Ishikawa (cell line): ENCODE data around the gene RFX2.

ENCODE experiments used
- CEBPB ChIP-seq: IDR thresholded peaks from 2 replicates; pipeline ENCODE4 v1.6.1; 2012
- CREB1 ChIP-seq: IDR thresholded peaks from 2 replicates; pipeline ENCODE4 v1.6.1; 2012; ENCODE audit warnings: low read depth
- EGR1 ChIP-seq: IDR thresholded peaks from 2 replicates; pipeline ENCODE4 v1.6.1; 2012
- EP300 ChIP-seq: IDR thresholded peaks from 2 replicates; pipeline ENCODE4 v1.6.1; 2012; ENCODE audit warnings: borderline replicate concordance
- FOXM1 ChIP-seq: IDR thresholded peaks from 2 replicates; pipeline ENCODE4 v1.6.1; 2012; ENCODE audit warnings: low read depth, borderline replicate concordance
- MAX ChIP-seq: IDR thresholded peaks from 2 replicates; pipeline ENCODE4 v1.6.1; 2012
- NFIC ChIP-seq: IDR thresholded peaks from 2 replicates; pipeline ENCODE4 v1.6.1; 2012
- RAD21 ChIP-seq: IDR thresholded peaks from 2 replicates; pipeline ENCODE4 v1.6.1; 2012; ENCODE audit warnings: low read depth
- REST ChIP-seq: IDR thresholded peaks from 2 replicates; pipeline ENCODE4 v1.6.1; 2012; ENCODE audit warnings: low read depth, mild to moderate bottlenecking
- TAF1 ChIP-seq: IDR thresholded peaks from 2 replicates; pipeline ENCODE4 v1.6.1; 2012; ENCODE audit warnings: low read depth, mild to moderate bottlenecking
- TCF12 ChIP-seq: IDR thresholded peaks from 2 replicates; pipeline ENCODE4 v1.6.1; 2012; ENCODE audit warnings: low read depth
- TEAD4 ChIP-seq: IDR thresholded peaks from 2 replicates; pipeline ENCODE4 v1.6.1; 2012
- USF1 ChIP-seq: IDR thresholded peaks from 2 replicates; pipeline ENCODE4 v1.6.1; 2012
- YY1 ChIP-seq: IDR thresholded peaks from 2 replicates; pipeline ENCODE4 v1.6.1; 2012; ENCODE audit warnings: low read depth
- ZBTB7A ChIP-seq: IDR thresholded peaks from 2 replicates; pipeline ENCODE4 v1.6.1; 2012; ENCODE audit warnings: low read depth

Gene RFX2

GRCh38 chr19:6002591-6002990 is 107.7 kb downstream of the RFX2 start:
- TF ChIP-seq FOXM1: no peak
- TF ChIP-seq CREB1: no peak
- no peak for TF ChIP-seq NFIC
- no peak for TF ChIP-seq YY1
- no peak for TF ChIP-seq EGR1
- no peak for TF ChIP-seq TEAD4
- TF ChIP-seq REST: no peak
- no peak for TF ChIP-seq RAD21
- TF ChIP-seq USF1: no peak
- no peak for TF ChIP-seq TCF12
- no peak for TF ChIP-seq CEBPB
- TF ChIP-seq ZBTB7A: no peak
- TF ChIP-seq MAX: no peak
- TF ChIP-seq EP300: no peak
- TF ChIP-seq TAF1: no peak

- TF ChIP-seq MAX (no peak), REST (no peak), RAD21 (no peak), TEAD4 (no peak), TAF1 (no peak), FOXM1 (no peak)
Measured at GRCh38 chr19:6000228-6000847, 110.0 kb downstream of the RFX2 start.

GRCh38 chr19:5999693-6000092 is 110.6 kb downstream of the RFX2 start:
- TF ChIP-seq RAD21 (no peak), MAX (no peak), USF1 (no peak), FOXM1 (no peak), ZBTB7A (no peak), TEAD4 (no peak), CREB1 (no peak), CEBPB (no peak), EGR1 (no peak), YY1 (no peak)

- no peak for TF ChIP-seq ZBTB7A
- 0 out of 2 replicates have a peak, but pooled peaks have one; percentile 26 for TF ChIP-seq RAD21
Measured at GRCh38 chr19:5997371-5997770, 112.9 kb downstream of the RFX2 start.

- TF ChIP-seq ZBTB7A (no peak), TCF12 (no peak), YY1 (no peak), USF1 (no peak), EP300 (no peak), FOXM1 (no peak)
Measured at GRCh38 chr19:5996623-5997320, 113.5 kb downstream of the RFX2 start.
